SH-SY5Y (cell line): Measurements from ENCODE around the gene BLVRA.

ENCODE experiments used
- GATA2 ChIP-seq: IDR thresholded peaks from 2 replicates; pipeline ENCODE4 v1.6.1; 2011; ENCODE audit warnings: mild to moderate bottlenecking, low read depth, low read length
- GATA3 ChIP-seq: IDR thresholded peaks from 2 replicates; pipeline ENCODE4 v1.6.1; 2011; ENCODE audit warnings: low read depth, mild to moderate bottlenecking, low read length, moderate library complexity

DNA sequence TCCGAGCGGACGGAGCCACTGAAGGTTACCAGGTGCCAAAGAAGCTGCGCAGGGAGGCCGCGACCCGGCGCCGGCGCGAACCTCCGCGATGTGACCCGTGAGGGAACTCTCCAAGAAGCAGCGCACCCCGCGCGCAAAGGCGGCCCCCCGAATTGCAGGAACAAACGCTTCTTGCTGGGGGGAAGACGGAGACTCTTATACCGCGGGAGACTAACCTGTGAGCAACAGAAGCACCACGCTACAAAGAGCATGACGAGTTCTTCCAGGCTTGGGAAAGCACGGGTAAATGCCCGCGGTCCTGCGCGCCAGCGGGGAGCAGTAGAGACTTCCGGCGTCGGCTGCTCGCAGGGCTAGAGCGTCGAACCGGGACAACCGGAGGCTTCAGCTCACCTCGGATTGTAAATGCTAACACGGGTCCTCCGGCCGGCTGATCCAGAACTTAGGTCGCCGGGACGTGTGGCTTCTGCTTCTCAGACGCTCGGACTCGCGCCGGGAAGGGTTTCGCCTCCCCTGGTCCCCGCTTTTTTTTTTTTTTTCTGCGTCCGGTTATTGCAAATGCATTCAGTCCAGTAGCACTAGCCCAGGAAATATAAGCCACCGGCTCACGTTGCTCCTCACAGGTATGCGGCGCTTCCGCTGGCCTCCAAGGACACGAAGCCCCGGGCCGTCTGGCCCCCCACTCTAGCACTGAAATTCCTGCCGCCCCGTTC lies 29.1 kb upstream of the BLVRA start, which contains the start of gene COA1:
- TF ChIP-seq GATA3 = no peak
- TF ChIP-seq GATA2 = no peak
